GM18498 (cell line): ENCODE measurements around the gene COLEC12.

Source experiments
- ATAC-seq: cut with Tn5 transposase; IDR thresholded peaks from one replicate; pipeline ENCODE4 v1.9.1; 2021; ENCODE audit warnings: mild to moderate bottlenecking, moderate library complexity; ENCODE audit not compliant: unreplicated experiment

COLEC12 gene

DNA sequence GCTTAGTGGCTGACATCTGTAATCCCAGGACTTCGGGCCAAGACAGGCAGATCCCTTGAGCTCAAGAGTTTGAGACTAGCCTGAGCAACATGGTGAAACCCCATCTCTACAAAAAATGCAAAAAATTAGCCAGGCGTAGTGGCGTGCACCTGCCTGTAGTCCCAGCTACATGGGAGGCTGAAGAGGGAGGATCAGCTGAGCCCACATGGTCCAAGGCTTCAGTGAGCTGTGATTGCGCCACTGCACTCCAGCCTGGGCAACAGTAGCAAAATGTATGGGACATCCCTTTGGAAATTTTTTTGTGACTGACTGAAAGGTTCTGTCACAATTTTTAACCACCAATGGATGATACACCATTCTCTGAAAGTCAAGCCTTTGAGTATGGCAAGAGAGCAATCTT, 6.3 kb upstream of the COLEC12 start:
- no peak for ATAC-seq

DNA sequence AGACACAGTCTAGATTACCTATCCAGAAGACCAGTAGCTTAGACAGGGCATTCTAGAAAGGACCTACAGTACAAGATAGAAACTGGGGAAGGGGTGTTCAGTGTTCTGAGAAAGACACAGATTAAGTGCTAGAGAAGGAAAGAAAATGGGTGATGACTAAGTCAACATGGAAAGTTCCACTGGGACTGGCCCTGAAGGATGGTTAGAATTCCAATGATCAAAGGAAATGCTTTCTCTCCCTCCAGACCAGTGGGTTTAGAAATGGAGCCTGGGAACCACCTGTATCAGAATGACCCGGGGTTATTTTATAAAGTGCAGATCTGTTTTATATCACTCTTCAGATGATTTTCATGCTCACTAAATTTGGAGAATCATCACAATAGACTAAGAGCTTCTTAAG, 5.8 kb upstream of the COLEC12 start:
- ATAC-seq, result no peak

DNA sequence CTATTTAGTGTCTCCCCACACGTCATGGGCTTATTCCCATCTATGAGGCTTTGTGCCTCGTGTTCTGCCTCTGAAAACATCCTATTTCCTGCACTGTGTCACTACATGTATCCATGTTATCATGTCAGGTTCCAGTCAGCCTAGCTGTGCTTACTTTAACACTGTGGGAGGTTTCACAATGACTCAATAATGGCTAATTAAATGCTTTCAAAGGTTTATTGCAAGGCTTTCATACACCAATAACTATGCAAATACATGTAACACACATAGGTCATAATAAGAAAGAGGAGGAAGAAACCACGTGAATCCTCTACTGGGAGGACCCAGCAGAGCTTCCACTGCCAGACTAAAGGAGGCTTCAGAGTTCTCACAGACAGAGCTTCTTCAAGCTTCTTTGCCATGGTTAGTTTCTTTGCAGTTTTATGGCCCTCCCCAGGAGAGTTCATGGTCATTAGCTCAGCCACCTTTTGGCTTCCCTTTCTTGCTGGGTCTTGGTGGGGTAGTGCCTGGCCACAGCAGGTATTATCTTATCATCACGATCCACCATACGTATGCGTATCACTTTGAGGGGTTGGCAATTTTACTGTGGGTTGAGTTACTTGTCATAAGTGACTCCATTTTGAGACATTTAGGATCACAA, 5.1 kb upstream of the COLEC12 start:
- ATAC-seq, result peak; percentile 91

DNA sequence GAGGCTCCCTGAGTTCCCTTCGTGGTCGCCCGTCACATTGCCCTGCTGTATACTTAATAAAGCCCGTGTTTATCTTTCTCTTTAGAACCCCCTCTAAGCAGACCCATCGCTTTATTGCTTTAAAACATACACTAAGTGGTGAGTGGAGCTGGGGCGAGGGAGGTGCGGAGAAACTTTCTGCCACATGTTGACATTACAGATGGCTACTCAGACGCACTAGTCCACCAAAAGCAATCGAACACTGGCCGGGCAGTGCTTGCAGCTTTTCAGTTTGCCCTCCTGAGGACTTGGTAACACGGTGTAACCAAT, 859 bp upstream of the COLEC12 start:
- ATAC-seq, result no peak

DNA sequence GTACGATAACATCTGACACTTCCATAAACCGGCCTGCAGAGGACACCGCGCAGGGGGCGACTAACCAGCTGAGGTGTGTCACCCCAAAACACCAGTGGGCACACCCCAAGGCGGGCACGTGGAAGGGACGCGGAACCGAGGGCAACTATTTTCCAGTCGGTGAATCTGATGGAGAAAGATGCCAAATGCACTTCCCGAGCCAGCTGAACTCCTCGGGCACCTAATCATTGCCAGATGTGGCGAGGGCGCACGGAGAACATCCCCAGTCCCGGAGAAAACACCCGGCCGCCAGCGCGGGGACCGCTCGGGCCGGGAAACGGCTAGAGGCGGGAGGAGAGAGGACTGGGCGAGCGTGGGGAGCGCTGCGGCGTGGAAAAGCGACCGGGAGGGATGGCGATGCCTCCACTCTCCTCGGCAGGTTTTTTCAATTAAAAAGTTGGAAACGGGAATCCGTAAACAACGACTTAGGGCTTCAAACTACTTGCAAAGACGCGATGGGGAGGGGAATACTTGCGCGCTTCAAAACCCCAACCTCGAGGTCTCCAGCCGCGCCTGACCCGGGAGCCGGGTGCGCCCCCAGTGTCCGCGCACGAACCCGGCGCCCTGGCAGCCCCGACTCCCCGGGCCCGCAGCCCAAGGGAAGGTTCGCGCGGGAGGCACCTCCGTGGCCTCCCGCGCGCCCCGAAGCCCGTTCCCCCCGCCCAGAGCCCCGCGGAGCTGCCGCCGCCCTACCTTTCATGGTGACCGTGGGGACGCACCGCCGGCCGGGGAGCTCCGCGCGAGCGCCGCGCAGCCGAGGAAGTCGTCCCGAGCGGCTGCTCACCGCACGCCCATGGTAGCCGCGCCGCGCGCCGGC, 497 bp downstream of the COLEC12 start:
- no peak for ATAC-seq

DNA sequence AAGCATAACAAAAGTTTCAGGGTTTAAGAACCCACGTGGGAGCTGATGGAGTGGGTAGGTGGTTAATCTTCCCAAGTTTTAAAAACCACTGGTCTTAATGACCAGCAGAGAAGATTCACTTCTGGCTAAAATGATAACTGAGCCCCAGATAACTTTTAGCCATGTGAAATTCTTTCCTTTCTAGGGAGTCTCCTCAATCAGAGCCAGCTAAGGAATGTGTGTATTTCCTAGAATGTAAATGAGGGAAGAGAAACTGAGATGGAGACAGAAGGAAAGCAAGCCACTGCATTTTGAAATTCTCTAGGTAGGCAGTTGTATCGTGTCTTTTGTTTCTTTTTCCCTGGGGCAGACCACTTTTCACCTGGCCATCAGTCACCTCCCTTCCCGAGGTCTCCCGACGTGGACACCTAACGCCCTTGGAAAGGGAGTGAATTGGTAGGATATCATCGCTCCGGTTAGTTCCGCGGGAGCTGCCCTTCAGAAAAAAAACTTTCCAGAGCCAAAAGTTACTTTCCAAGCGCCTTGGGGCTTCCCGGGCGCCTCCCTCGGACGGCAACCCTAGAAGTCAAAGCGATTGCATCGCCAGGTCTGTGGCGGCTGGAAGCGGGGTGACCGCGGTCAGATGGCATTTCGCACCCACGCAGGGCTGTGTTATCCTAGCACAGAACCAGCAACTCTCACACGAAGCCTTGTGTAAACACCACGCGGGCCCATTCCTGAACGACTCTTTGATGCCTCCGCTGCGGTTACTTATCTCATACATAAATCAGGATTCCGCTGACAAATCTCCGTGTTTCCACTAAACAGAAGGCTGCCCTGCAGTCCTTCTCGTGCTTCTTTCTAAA, 1.3 kb downstream of the COLEC12 start:
- no peak for ATAC-seq

DNA sequence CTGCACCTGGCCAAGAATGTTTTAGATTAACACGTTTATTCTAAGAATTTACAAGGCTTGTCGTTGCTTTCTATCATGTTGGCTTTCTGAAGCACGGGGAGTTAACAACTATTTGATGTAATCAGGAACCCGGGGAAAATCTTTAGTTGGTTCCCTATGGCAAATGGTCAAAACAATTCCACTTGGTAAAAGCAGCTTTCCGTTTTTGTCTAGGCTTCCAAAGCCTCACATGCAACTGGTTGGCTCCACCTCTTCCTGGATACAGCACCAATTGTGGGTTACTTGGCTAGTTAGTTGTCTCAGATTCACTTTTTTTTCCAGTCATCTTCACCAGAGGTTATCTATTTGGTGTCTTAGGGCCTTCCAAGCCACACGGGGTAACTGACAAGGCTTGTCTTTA, 2.8 kb downstream of the COLEC12 start:
- no peak for ATAC-seq

DNA sequence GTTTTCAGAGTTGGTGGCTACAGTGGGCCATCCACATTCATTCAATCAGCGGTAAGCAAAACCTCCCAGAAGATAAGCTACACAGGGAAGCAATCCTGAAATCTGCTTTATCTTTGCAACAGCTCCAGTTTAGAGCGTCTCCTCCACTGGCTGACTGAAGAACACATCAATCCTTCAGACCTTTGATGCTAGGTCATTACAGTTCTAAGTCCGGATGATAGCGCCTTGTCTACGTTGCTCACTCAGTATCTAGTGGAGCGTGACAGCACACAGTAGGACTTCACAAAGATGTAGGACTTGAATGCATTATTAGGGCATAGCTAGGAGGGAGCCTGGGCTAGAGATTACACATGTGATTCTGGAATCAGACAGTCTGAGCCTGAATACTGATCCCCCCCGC, 5.0 kb downstream of the COLEC12 start:
- no peak for ATAC-seq

DNA sequence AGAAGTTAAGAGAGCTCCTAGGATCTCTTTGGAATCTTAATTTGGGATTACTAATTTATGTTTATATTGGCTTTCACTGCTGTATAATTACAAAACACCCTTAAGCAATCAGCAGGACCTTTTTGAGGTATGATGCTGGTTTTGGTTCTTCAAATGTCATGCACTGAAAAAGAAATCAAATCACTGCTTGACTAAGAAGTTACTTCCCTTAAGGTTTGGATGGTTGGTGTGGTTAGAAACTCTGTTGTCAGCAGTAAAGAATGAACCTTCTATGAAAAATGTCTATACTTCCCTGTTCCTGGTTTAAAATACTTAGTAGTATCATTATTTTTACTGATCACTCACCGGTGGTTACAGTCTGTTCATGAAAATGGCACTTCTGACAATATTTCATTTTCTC, 5.5 kb downstream of the COLEC12 start:
- ATAC-seq, result no peak

DNA sequence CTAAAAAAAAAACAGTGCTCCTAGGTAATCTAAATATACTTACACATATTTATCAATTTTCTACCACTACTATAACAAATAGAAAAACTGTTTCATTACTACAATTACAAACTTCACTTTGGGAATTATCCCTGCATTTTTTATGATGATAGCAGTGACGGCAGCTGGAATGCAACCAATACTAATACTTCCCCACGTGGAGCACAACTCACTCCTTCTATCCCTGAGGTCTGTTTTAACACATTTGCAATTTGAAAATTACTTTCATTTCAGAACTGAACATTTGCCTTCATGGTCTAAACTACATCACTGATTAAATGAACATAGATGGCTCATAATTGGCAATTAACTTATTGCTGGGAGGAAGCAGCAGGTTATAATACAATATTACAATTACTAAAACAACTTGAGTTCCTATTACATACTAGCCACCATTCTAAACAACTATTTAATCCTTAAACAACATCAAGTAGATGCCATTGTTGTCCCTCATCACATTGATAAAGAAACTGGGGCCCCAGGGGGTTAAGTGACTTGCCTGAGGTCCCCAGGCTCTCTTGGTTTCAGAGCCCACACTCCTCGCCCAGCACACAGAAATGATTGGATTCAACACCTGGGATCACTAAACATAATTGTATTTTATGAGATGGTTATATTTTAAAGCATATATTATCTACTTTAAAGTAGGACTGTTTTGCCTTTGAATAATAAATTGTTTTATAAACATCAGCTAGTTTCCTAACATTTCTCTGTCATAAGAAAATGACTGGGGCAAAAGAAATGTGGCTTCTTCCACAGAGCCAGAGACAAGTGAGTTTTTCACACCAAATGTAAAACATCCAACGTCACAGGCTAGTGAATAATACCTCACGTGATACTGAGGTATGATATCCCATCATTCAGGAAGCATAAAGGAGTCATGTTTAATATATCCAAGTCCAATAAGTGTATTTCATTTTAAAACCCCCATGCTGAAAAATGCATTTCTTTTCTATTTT, 6.2 kb downstream of the COLEC12 start:
- ATAC-seq, result no peak

DNA sequence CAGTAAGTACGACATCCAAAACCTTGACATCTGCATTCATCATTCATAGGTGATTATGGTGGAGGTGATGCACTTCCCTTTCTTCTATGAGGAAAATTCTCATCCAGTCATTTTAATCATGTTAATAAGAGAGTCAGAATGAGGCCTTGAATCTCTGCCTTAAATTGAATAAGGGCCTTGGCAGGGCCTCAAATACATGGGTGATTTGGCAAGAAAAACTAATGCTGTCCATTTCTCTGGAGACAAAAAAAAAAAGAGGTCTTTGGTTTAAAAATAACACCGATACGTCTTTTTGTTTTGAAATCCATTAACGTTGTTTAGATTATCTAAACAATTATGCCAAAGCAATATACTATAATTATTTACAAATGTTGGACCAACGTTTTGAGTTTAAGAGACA, 8.1 kb downstream of the COLEC12 start:
- ATAC-seq, result no peak

DNA sequence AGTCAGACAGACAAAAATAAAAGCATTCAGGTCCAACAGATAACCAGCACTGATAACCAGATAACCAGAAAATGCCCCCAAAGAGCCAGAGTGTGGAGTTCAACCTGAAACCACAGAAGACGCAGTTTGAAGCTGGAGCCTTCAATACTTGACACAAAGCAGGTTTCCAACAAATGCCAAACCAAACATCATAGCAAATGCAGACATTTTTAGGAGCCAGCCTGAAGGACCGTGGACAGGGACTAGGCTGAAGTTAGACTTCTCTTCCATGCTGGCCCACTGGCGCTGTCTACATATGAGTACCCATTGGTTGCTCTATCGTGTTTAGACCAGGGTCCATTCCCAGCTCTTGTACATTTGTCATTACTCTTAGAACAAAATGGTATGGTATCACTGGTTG, 9.9 kb downstream of the COLEC12 start:
- ATAC-seq, result no peak

DNA sequence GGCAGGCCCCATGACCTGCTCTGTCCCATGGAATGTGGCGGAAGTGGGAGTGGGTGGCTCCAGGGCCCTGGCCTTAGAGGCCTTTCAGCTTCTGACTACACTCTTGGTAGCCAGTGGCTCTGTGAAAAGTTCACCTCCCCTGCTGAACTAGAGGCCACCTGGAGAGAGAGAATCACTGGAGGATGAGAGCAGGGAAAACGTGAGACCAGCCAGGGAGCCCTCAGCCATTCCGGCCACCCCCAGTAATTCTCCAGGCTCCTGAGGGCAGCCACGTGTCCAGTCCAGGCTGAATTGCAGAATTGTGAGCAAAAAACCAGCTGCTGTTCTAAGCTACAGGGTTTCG, 10.5 kb downstream of the COLEC12 start:
- ATAC-seq, result no peak

DNA sequence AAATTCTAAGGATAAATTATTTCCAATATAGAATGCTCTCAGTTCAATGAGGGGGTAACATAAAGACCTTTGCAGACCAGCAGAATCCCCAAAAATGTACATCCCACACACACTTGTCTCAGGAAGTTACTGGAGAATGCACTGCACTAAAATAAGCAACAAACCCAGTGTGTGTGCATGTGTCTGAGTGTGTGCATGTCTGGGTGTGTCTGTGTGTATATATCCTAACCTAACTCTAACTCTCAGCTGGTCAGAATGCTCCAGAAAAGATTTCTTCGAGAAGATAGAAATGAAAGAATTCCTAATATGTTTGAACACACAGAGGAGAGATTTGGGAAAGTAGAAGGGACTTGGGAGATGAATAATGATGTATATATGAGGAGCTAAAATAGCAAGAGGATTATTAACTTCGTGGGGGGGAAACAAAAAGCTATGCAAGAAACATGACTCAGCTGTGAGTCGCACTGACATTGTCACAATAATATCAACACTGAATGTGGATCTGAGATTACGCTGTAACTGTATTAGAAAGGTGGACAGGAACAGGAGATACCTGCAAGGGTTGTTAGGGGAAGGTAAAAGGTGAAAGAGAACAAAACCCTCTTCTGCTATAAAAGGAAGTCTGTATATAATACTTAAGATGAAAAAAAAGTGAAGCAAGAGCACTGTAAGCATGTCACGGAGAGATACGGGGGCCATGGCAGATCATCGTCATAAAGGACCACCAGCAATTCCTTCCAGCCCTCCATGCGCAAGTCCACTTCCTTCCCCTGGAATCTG, 11.1 kb downstream of the COLEC12 start:
- no peak for ATAC-seq

DNA sequence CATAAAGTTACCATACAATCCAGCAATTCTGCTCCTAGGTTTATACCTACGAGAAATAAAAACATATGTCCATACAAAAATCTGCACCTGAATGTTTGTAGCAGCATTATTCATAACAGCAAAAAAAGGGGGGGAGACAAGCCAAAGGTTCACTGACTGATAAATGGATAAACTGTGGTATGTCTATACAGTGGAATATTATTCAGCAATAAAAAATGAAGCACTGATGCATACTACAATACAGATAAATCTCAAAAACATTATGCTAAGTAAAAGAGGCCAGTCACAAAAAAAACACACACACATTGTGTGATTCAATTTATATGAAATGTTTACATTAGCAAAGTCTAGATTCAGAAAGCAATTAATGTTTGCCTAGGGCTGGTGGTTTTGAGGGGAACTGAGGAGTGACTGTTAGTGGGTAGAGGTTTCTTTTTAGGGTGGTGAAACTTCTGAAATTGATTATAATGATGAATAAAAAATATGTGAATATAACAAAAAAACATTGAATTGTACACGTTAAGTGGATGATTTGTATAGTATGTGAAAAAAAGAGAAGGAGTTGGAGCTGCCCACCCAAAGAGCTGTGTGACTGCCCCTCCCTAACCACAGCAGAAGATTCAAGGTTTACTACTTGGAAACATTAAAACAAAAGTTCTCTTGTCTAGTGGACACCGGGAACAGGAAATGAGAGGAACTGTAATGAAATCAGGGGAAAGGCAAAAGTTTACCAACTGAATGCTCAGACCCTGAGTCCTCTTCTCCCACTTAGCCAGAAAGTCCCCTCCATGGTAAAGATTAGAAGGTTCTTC, 13.4 kb downstream of the COLEC12 start:
- no peak for ATAC-seq

DNA sequence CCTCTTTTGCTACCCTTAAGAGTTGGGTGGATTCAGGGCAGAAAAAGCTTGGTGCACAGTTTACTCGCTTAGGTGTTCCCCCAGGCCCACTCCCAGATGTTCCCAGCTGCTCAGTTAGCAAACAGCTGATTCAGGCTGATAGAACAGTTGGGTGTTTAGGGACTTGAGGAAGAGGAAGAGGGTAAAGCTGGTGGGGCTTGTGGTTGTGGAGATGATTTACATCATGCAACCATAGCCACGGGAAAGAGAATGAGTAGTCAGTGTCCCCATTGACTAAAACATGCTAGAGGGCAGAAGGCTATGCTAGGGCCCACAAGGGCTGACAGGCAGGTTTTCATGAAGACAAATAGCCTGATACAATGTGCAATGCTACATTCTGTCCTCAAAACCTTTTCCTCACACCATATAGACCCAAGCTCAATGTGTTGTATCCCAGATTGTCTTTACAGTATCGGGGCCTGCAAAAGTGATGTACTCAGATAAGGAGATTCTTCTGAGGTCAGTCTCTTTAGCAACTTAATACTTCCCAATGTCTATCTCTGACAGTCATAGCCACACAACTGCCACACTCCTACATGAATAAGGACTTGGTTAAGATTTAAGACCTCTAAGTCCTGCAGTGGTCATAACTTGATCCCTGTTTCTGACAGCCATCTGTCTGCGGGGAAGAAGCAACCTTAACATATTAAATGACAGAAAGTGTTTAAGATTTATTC, 15.6 kb downstream of the COLEC12 start:
- ATAC-seq, result no peak

DNA sequence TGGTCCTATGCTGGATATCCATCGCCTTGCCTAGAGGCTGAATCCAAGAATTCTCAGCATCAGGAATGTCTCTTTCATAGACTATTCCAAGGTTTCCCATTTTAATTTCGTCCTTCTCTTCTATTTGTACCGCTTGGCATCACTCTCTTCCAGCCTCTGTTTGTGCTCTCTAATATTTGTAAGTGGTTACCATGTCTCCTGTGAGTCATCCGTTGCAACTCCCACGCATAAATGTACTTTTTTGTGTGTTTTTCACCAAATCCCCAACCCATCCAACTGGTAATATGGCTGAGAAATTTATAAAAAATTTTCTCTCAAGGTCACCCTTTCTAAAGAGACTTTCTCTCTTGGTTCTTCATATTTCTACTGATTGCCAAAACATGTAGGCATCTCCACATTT, 21.8 kb downstream of the COLEC12 start:
- ATAC-seq, result no peak

DNA sequence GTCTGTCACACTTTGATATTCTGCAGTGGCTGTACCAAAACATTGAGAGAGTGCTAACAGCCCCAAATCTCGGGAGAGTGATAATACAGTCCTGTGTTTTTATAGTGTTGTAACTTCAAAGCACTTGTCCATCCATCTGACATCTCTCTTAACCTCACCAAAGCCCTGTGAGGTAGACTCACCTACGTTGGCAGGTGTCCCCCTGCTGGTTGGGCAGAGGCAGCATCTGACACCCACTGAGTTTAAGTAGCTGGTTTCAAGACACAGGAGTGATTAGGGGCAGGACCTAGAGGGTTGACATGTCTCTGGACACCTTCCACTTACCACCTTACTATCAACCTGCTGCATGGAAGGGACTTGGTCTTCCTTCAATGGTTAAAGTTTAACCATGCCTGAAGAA, 22.9 kb downstream of the COLEC12 start:
- no peak for ATAC-seq

DNA sequence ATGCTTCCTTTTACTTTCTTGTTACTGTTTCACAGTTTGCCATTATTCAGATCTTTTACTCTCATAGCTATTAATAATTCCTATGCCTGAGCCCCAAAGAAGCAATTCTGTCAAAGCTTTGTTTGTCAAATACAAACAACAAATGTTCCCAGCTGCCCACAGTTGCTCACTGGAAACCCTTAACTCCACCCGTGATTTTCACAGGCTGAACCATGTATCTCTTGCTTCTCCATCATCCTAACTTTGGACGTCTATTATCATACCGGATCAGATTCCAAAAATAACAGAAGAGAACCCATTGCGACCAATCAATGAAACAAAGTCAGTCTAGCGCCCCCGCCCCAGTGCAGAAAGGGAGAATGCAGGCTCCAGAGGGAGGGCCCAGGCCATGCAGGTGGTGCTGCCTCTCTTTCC, 24.2 kb downstream of the COLEC12 start:
- no peak for ATAC-seq
